Endodermal cell (in vitro differentiated cells): Measurements from ENCODE around the gene SEC16A. TPM values are rescaled to one million over a fixed set of nuclear protein-coding genes. Genes with fewer than 3 reads are reported as not detected.

Source experiments
- DNase-seq: peaks from one replicate; pipeline ENCODE4 v3.0.0-alpha.2; 2017
- H3K27ac ChIP-seq: 2 replicates; pipeline ENCODE4 v1.5.1; 2013; ENCODE audit warnings: mild to moderate bottlenecking, low read depth, low read length, moderate library complexity
- H3K27me3 ChIP-seq: 2 replicates; pipeline ENCODE4 v1.6.1; 2013; ENCODE audit warnings: mild to moderate bottlenecking, low read length, moderate library complexity; ENCODE audit not compliant: insufficient read depth, control insufficient read depth, poor library complexity, severe bottlenecking
- H3K36me3 ChIP-seq: 2 replicates; pipeline ENCODE4 v1.7.0; 2013; ENCODE audit warnings: mild to moderate bottlenecking, low read length, moderate library complexity; ENCODE audit not compliant: control insufficient read depth, insufficient read depth
- H3K4me1 ChIP-seq: one replicate; pipeline ENCODE4 v1.7.0; 2013; ENCODE audit warnings: low read length; ENCODE audit not compliant: control insufficient read depth, insufficient read depth
- H3K4me3 ChIP-seq: 2 replicates; pipeline ENCODE4 v1.5.1; 2013; ENCODE audit warnings: mild to moderate bottlenecking, low read length, moderate library complexity
- H3K9ac ChIP-seq: 2 replicates; pipeline ENCODE4 v1.6.1; 2013; ENCODE audit warnings: mild to moderate bottlenecking, low read length, moderate library complexity; ENCODE audit not compliant: poor library complexity, severe bottlenecking; ENCODE audit errors: extremely low read depth
- H3K9me3 ChIP-seq: 2 replicates; pipeline ENCODE4 v1.6.1; 2013; ENCODE audit warnings: mild to moderate bottlenecking, low read length, moderate library complexity; ENCODE audit not compliant: control insufficient read depth
- H3K27ac Mint-ChIP-seq: 2 replicates; pipeline ENCODE4 v1.8.0; 2020; ENCODE audit warnings: mixed read lengths
- H3K27me3 Mint-ChIP-seq: 2 replicates; pipeline ENCODE4 v1.8.0; 2021; ENCODE audit warnings: mild to moderate bottlenecking, mixed read lengths; ENCODE audit not compliant: insufficient read depth
- H3K36me3 Mint-ChIP-seq: 2 replicates; pipeline ENCODE4 v1.8.0; 2020; ENCODE audit warnings: low read depth, mixed read lengths
- H3K4me1 Mint-ChIP-seq: 2 replicates; pipeline ENCODE4 v1.8.0; 2020; ENCODE audit warnings: mixed read lengths
- H3K4me3 Mint-ChIP-seq: 2 replicates; pipeline ENCODE4 v1.8.0; 2020; ENCODE audit warnings: mild to moderate bottlenecking, moderate library complexity, mixed read lengths
- H3K9me3 Mint-ChIP-seq: 2 replicates; pipeline ENCODE4 v1.8.0; 2020; ENCODE audit warnings: mild to moderate bottlenecking, mixed read lengths
- WGBS, 2 experiments: methylation state at CpG; one replicate each; pipeline versions ENCODE4 v1.1.5 to v1.1.7; 2013; ENCODE audit warnings: missing lambda C conversion rate in 2 of 2, mixed read lengths in 1 of 2; ENCODE audit not compliant: insufficient coverage in 1 of 2, insufficient read length in 1 of 2; 5-methylcytosine and 5-hydroxymethylcytosine counted together
- total RNA-seq, 2 donors: library from RNA; stranded (reverse); fragmentation: NEBNext Ultra II Directional in 1 of 2; extraction: Animal tissue kit (Norgen Biotek cat#: 25700) in 1 of 2; gene quantifications; 2 replicates in 1 of 2; 3 replicates in 1 of 2; pipeline ENCODE4 v1.2.1, GENCODE V29; 2021
- TF ChIP-seq, protein P1 (sequence below): fragments of 200-600 bp; sonication (generic); conservative IDR thresholded peaks from 2 replicates; pipeline ENCODE4 v1.5.0; 2021; ENCODE audit warnings: antibody characterized with exemption, mild to moderate bottlenecking

The SEC16A gene
- total RNA-seq, 2 donors from 2014 or later = 54.6 to 60.7 TPM

DNA sequence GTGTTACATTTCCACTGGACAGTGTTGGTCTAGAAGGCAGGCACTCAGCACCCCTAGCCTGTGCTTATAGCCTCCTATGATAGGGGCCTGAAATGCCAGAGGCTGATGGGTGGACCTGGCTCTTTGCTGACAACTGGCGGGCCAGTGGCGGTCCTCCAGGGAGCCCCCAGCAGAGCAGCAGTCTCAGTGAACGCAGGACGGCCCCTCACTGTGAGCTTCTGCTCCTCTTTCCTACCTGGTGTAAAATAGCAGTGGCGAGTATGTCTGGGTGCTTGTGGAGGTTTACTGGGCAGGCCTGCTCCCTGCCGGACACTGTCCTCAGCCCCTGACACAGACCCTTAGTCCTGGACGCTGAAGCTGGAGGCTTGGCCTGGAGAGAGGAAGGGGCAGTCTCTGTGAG, 3.3 kb upstream of the SEC16A start:
- H3K4me3 Mint-ChIP-seq = no peak overlapping the region

DNA sequence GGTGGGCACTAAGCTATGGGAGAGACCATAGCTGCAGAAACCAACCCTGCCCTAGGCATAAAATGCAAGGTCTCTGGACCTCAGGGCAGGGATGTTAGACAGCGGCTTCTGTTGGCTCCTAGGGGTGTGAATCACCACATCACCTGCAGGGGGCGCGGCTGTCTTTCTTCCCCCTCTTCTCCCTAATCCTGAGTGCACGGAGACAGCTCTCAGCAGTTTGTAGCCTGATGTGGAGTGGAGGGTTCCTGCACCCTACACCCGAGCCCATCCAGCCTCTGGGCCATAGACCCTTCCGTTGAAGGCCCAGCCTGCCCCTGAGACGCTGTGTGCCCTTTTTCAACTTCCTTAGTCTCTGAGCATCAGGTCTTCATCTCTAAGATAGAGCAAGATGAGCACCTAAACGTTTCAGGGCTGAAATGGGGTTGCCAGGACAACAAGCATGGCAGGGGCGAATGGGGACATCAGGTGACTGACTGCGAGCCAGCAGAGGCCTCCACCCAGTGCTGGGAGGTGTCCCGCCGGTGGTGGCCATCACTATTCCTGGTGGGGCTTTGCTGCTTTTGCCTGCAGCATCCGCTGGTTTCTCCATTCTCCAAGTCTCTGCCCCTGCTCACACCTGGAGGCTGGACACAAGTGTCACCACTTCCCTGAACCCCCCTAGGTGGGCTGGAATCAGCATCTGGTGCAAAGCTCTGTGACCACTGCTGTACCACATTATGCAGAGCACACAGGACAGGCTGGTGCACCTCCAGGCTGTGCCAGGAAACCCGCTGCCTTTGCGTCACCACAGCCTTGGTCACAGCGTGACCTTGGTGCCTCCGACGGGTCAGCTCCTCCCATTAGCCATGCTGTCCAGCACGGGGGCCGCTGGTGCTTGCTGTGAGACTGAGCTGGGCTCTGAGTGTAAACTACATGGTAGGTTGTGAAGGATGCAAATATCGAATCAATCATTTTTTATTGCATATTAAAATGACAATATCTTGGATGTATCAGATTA, 2.5 kb upstream of the SEC16A start:
- WGBS, 2 experiments = 49 to 58% methylated on average over 12 to 20 of the region's 21 CpGs
- Mint-ChIP-seq H3K4me3 (peak overlapping the region; percentile 46), H3K4me1 (peaks cover 13% of the 10 kb centered on the region), H3K9me3 (no peaks in the 10 kb centered on the region), H3K27me3 (peaks cover 24% of the 10 kb centered on the region), H3K27ac (no peak overlapping the region), H3K36me3 (peaks cover 1% of the 10 kb centered on the region)
- no peaks in the 10 kb centered on the region for H3K9me3 ChIP-seq
- TF ChIP-seq, protein P1, sequence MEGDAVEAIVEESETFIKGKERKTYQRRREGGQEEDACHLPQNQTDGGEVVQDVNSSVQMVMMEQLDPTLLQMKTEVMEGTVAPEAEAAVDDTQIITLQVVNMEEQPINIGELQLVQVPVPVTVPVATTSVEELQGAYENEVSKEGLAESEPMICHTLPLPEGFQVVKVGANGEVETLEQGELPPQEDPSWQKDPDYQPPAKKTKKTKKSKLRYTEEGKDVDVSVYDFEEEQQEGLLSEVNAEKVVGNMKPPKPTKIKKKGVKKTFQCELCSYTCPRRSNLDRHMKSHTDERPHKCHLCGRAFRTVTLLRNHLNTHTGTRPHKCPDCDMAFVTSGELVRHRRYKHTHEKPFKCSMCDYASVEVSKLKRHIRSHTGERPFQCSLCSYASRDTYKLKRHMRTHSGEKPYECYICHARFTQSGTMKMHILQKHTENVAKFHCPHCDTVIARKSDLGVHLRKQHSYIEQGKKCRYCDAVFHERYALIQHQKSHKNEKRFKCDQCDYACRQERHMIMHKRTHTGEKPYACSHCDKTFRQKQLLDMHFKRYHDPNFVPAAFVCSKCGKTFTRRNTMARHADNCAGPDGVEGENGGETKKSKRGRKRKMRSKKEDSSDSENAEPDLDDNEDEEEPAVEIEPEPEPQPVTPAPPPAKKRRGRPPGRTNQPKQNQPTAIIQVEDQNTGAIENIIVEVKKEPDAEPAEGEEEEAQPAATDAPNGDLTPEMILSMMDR = peak; percentile 91
- peaks cover under 1% of the 10 kb centered on the region for H3K4me1 ChIP-seq
- no peak overlapping the region for H3K27ac ChIP-seq
- no peaks in the 10 kb centered on the region for H3K36me3 ChIP-seq
- DNase-seq = peak; percentile 94
- no peak overlapping the region for H3K9ac ChIP-seq
- peaks cover 22% of the 10 kb centered on the region for H3K27me3 ChIP-seq
- no peak overlapping the region for H3K4me3 ChIP-seq

More for the DNA sequence above, 3.3 kb upstream of the SEC16A start:
- Histone ChIP-seq H3K27me3 (peaks cover 22% of the 10 kb centered on the region), H3K4me3 (no peak overlapping the region), H3K9me3 (no peaks in the 10 kb centered on the region), H3K4me1 (no peaks in the 10 kb centered on the region), H3K36me3 (no peaks in the 10 kb centered on the region), H3K9ac (no peak overlapping the region), H3K27ac (no peak overlapping the region)
- Mint-ChIP-seq H3K27ac (no peak overlapping the region), H3K9me3 (no peaks in the 10 kb centered on the region), H3K27me3 (peaks cover 28% of the 10 kb centered on the region), H3K4me1 (peaks cover 11% of the 10 kb centered on the region), H3K36me3 (no peaks in the 10 kb centered on the region)
- DNase-seq = no peak
- 92 to 93% methylated on average over 7 of the region's 7 CpGs for WGBS, 2 experiments
- TF ChIP-seq, protein P1 = no peak

DNA sequence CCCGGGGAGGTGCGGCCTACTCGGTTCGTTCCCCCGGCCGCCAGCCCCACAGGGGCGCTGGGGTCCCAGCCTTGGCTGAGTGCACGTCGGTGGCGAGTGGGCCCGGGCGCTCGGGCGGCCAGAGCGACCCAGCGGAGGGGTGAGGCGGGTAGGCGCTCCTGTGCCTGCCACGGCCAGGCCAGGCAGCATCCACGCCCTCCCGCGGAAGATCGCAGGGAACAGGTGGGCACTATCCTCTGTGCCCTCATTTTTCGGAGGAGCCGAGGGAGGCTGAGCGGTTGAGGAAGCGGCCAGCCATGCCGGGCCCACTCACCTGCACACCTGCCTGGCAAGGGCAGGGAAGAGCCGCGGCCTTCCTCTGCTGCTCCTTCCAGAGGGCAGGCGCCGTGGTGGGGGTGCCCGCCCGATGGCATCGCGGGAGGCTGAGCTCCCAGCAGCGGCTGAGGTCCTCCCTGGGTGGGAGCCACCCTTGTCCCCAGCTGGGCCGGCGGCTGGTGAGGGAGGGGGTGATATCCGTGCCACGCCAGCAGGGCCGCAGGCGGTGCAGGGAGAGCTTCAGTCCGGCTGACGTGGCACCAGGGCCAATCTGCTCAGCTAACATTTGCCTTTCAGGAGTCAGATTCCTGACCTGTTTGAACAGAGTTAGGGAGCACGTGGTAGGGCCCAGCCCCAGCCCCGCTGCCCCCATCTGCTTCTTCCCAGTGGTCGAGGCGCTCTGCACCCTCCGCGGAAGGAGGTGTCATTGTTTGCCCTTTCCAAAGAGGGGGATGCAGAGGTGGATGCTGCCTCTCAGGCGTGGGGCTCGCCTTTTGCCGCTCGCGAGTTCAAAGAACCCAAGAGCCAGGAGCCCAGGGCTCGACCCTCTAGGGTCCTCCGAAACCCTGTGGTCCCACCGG, 1.6 kb upstream of the SEC16A start:
- peak overlapping the region; percentile 97 for H3K9ac ChIP-seq
- WGBS, 2 experiments = 59 to 60% methylated on average over 29 to 59 of the region's 59 CpGs
- peak overlapping the region; percentile 100 for H3K27ac ChIP-seq
- no peaks in the 10 kb centered on the region for H3K9me3 ChIP-seq
- Mint-ChIP-seq H3K36me3 (peaks cover 7% of the 10 kb centered on the region), H3K4me3 (peak overlapping the region; percentile 88), H3K27ac (no peak overlapping the region), H3K9me3 (no peaks in the 10 kb centered on the region), H3K4me1 (peaks cover 17% of the 10 kb centered on the region), H3K27me3 (peaks cover 20% of the 10 kb centered on the region)
- peaks cover 4% of the 10 kb centered on the region for H3K4me1 ChIP-seq
- no peak for DNase-seq
- H3K36me3 ChIP-seq = peaks cover 8% of the 10 kb centered on the region
- TF ChIP-seq, protein P1 = no peak
- H3K27me3 ChIP-seq = peaks cover 17% of the 10 kb centered on the region
- H3K4me3 ChIP-seq = peak overlapping the region; percentile 86
